Vagina (tissue), 2 donors: ENCODE results near the gene PLCB3.

Source experiments
- CTCF ChIP-seq, 3 experiments: fragments of 450-650 bp in 2 of 3; fragments of 200-600 bp in 1 of 3; sonication (generic) in 1 of 3; IDR thresholded peaks; one replicate each; pipeline ENCODE4 v1.5.1; 2017 to 2019; ENCODE audit warnings: antibody characterized with exemption in 3 of 3, mild to moderate bottlenecking in 2 of 3, moderate library complexity in 2 of 3
- POLR2AphosphoS5 ChIP-seq, 2 donors: sonication (generic); formaldehyde crosslinking; IDR thresholded peaks; one replicate each; pipeline ENCODE4 v1.9.0; 2017; ENCODE audit warnings: antibody characterized with exemption in 2 of 2, mild to moderate bottlenecking in 2 of 2, low read depth in 1 of 2; ENCODE audit not compliant: insufficient read depth in 1 of 2

- TF ChIP-seq CTCF (IDR thresholded peaks at IDR 0.05), result no peak
- no peak for TF ChIP-seq POLR2AphosphoS5 (IDR thresholded peaks at IDR 0.05; ENCODE audit: insufficient read depth in 1 of 2, low read depth in 1 of 2)
Measured at GRCh38 chr11:64229744-64230170, 21.6 kb upstream of the PLCB3 start.
